Ishikawa (cell line): ENCODE data around the gene NOL6.

Experiments
- CEBPB ChIP-seq: IDR thresholded peaks from 2 replicates; pipeline ENCODE4 v1.6.1; 2012
- CREB1 ChIP-seq: IDR thresholded peaks from 2 replicates; pipeline ENCODE4 v1.6.1; 2012; ENCODE audit warnings: low read depth
- EGR1 ChIP-seq: IDR thresholded peaks from 2 replicates; pipeline ENCODE4 v1.6.1; 2012
- EP300 ChIP-seq: IDR thresholded peaks from 2 replicates; pipeline ENCODE4 v1.6.1; 2012; ENCODE audit warnings: borderline replicate concordance
- FOXM1 ChIP-seq: IDR thresholded peaks from 2 replicates; pipeline ENCODE4 v1.6.1; 2012; ENCODE audit warnings: low read depth, borderline replicate concordance
- MAX ChIP-seq: IDR thresholded peaks from 2 replicates; pipeline ENCODE4 v1.6.1; 2012
- NFIC ChIP-seq: IDR thresholded peaks from 2 replicates; pipeline ENCODE4 v1.6.1; 2012
- RAD21 ChIP-seq: IDR thresholded peaks from 2 replicates; pipeline ENCODE4 v1.6.1; 2012; ENCODE audit warnings: low read depth
- REST ChIP-seq: IDR thresholded peaks from 2 replicates; pipeline ENCODE4 v1.6.1; 2012; ENCODE audit warnings: low read depth, mild to moderate bottlenecking
- TAF1 ChIP-seq: IDR thresholded peaks from 2 replicates; pipeline ENCODE4 v1.6.1; 2012; ENCODE audit warnings: low read depth, mild to moderate bottlenecking
- TCF12 ChIP-seq: IDR thresholded peaks from 2 replicates; pipeline ENCODE4 v1.6.1; 2012; ENCODE audit warnings: low read depth
- TEAD4 ChIP-seq: IDR thresholded peaks from 2 replicates; pipeline ENCODE4 v1.6.1; 2012
- USF1 ChIP-seq: IDR thresholded peaks from 2 replicates; pipeline ENCODE4 v1.6.1; 2012
- YY1 ChIP-seq: IDR thresholded peaks from 2 replicates; pipeline ENCODE4 v1.6.1; 2012; ENCODE audit warnings: low read depth
- ZBTB7A ChIP-seq: IDR thresholded peaks from 2 replicates; pipeline ENCODE4 v1.6.1; 2012; ENCODE audit warnings: low read depth

NOL6 gene

GRCh38 chr9:33437205-33437604 is 36.5 kb downstream of the NOL6 start:
- TF ChIP-seq ZBTB7A, result no peak
- TF ChIP-seq EP300, result no peak
- no peak for TF ChIP-seq REST
- TF ChIP-seq EGR1, result no peak
- TF ChIP-seq TEAD4, result no peak
- no peak for TF ChIP-seq USF1
- no peak for TF ChIP-seq NFIC

GRCh38 chr9:33436445-33436844 is 37.3 kb downstream of the NOL6 start:
- TF ChIP-seq MAX, result no peak
- TF ChIP-seq CEBPB, result peak; percentile 92

DNA sequence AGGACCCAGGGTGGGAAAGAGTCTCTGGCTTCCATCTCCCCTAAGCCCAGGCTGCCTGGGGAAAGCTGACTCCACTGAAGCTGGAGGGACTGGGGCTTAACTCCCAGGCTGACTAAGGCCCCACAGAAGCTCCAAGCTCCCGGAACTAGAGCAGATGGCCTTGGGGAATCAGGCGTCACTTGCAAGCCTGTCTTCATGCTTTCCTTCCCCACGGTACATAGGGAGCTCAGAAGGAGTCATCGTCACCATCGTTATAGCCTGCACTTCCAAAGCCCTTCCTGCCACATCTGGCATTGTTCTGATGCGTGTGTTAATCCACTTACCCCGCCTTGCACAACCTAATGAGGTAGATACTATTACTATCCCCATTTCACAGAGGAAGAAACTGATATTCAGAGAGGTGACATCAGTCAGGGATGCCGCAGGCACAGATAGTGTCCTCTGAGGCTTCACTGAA is 37.9 kb downstream of the NOL6 start:
- no peak for TF ChIP-seq TCF12
- no peak for TF ChIP-seq REST
- no peak for TF ChIP-seq CEBPB
- no peak for TF ChIP-seq EGR1
- TF ChIP-seq CREB1, result no peak
- no peak for TF ChIP-seq RAD21

DNA sequence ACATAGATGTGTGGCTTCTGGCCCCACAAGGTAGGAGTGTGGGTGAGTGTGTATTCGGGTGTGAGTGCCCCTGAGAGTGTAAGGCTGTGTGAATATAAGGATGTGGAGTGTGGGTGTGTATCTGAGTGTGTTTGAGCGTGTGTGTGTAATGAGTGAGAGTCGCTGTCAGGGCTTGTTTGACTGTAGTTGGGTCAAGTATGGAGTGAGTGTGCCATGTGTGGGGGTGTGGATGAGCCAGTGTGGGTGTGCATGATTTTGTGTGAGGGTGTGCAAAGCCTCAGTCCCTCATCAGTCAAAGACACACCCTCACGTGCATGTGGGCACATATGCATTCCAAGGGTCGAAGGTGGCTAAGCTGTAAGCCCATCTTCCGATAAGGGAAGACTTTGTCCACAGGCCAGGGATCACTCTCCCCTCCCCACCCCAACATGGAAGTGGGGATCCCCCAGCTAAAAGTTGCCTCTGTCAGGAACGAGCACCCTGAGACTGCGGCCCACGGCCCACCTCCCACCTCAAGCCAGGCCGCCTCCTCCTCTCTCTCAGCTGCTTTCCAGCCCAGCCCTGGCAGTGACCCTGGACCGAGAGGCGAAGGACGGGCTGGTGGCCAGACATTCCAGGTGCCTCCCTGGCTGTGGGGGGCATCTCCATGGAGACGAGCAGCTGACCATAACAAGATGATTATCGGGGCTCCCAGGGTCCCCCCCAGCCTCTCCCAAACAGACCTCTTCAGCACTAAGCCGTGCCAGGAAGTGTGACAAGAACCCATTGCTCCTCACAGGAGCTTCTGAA is 39.2 kb downstream of the NOL6 start:
- TF ChIP-seq USF1 (no peak), RAD21 (no peak), TAF1 (no peak), EGR1 (no peak), FOXM1 (no peak), CREB1 (no peak), TCF12 (no peak), ZBTB7A (no peak), NFIC (no peak), EP300 (no peak)

GRCh38 chr9:33433871-33434270 is 39.9 kb downstream of the NOL6 start:
- TF ChIP-seq EGR1 (no peak), REST (no peak), ZBTB7A (no peak), NFIC (no peak), RAD21 (no peak), USF1 (no peak), MAX (no peak), CREB1 (no peak), TAF1 (no peak), EP300 (no peak), TEAD4 (no peak), TCF12 (no peak), YY1 (no peak), FOXM1 (no peak)
